Neuronal stem cell (in vitro differentiated cells): ENCODE results near the gene ADAMTS17.
A peak's percentile ranks its signal among the peaks of the same experiment; 100 is the strongest.
"Not testable (repeated sequence)": the region's sequence is repeated elsewhere in the genome, so short reads cannot be mapped to it uniquely, and the experiment has no call there.

Experiments
- DNase-seq: peaks from one replicate; pipeline ENCODE4 v3.0.0-alpha.2; 2013; ENCODE audit warnings: low spot score
- H2AFZ ChIP-seq: one replicate; pipeline ENCODE4 v1.6.1; 2013; ENCODE audit warnings: mild to moderate bottlenecking, low read length, inconsistent platforms
- H2AK5ac ChIP-seq: 2 replicates; pipeline ENCODE4 v1.6.1; 2013; ENCODE audit warnings: low read depth, mild to moderate bottlenecking, inconsistent platforms, low read length, moderate library complexity, mixed read lengths
- H2BK120ac ChIP-seq: 2 replicates; pipeline ENCODE4 v1.6.1; 2013; ENCODE audit warnings: low read depth, mild to moderate bottlenecking, inconsistent platforms, low read length, moderate library complexity, mixed read lengths
- H2BK12ac ChIP-seq: one replicate; pipeline ENCODE4 v1.6.1; 2013; ENCODE audit warnings: low read length, inconsistent platforms
- H2BK15ac ChIP-seq: 2 replicates; pipeline ENCODE4 v1.6.1; 2013; ENCODE audit warnings: mild to moderate bottlenecking, low read length, inconsistent platforms, mixed read lengths
- H2BK5ac ChIP-seq: one replicate; pipeline ENCODE4 v1.6.1; 2013; ENCODE audit warnings: inconsistent platforms, mild to moderate bottlenecking, low read length, moderate library complexity
- H3K14ac ChIP-seq: one replicate; pipeline ENCODE4 v1.6.1; 2013; ENCODE audit warnings: low read length, inconsistent platforms
- H3K18ac ChIP-seq: 2 replicates; pipeline ENCODE4 v1.6.1; 2013; ENCODE audit warnings: low read length, inconsistent platforms
- H3K23ac ChIP-seq: 2 replicates; pipeline ENCODE4 v1.6.1; 2013; ENCODE audit warnings: low read depth, mild to moderate bottlenecking, mixed read lengths, low read length, inconsistent platforms; ENCODE audit not compliant: poor library complexity
- H3K27ac ChIP-seq: replicated peaks from 3 replicates; pipeline ENCODE4 v1.5.1; 2013; ENCODE audit warnings: low read length, inconsistent platforms
- H3K27me3 ChIP-seq, 3 experiments: 2 replicates each; pipeline ENCODE4 v1.6.1; 2013; ENCODE audit warnings: low read length in 3 of 3, mild to moderate bottlenecking in 2 of 3, inconsistent platforms in 1 of 3, low read depth in 1 of 3, mixed read lengths in 1 of 3, moderate library complexity in 1 of 3; ENCODE audit not compliant: control insufficient read depth in 3 of 3, insufficient read depth in 3 of 3
- H3K36me3 ChIP-seq, 2 donors: replicated peaks in 1 of 2; 2 replicates each; pipeline ENCODE4 v1.6.1; 2013; ENCODE audit warnings: low read length in 2 of 2; ENCODE audit not compliant: control insufficient read depth in 2 of 2, insufficient read depth in 2 of 2
- H3K4ac ChIP-seq: 2 replicates; pipeline ENCODE4 v1.6.1; 2013; ENCODE audit warnings: inconsistent platforms, mild to moderate bottlenecking, low read length, moderate library complexity
- H3K4me1 ChIP-seq, 2 donors: 1 replicate in 1 of 2; 2 replicates in 1 of 2; pipeline ENCODE4 v1.6.1; 2013; ENCODE audit warnings: low read length in 2 of 2, low read depth in 1 of 2; ENCODE audit not compliant: control insufficient read depth in 2 of 2, insufficient read depth in 1 of 2
- H3K4me2 ChIP-seq: one replicate; pipeline ENCODE4 v1.6.1; 2013; ENCODE audit warnings: mild to moderate bottlenecking, low read length, inconsistent platforms; ENCODE audit not compliant: insufficient read depth, poor library complexity, severe bottlenecking
- H3K4me3 ChIP-seq, 2 donors: 2 replicates each; pipeline ENCODE4 v1.5.1; 2013; ENCODE audit warnings: low read length in 2 of 2, mild to moderate bottlenecking in 2 of 2, inconsistent platforms in 1 of 2, moderate library complexity in 1 of 2
- H3K79me1 ChIP-seq: one replicate; pipeline ENCODE4 v1.6.1; 2013; ENCODE audit warnings: low read depth, mild to moderate bottlenecking, inconsistent platforms, low read length, moderate library complexity
- H3K9ac ChIP-seq: one replicate; pipeline ENCODE4 v1.6.1; 2013; ENCODE audit warnings: mild to moderate bottlenecking, low read depth, low read length, inconsistent platforms; ENCODE audit not compliant: poor library complexity
- H3K9me3 ChIP-seq, 2 donors: replicated peaks in 1 of 2; 2 replicates each; pipeline versions ENCODE3 to v1.6.1; 2013; ENCODE audit warnings: low read length in 2 of 2, mild to moderate bottlenecking in 2 of 2, inconsistent platforms in 1 of 2, low read depth in 1 of 2, mixed read lengths in 1 of 2, moderate library complexity in 1 of 2; ENCODE audit not compliant: control insufficient read depth in 2 of 2, insufficient read depth in 1 of 2
- H4K8ac ChIP-seq: one replicate; pipeline ENCODE4 v1.6.1; 2013; ENCODE audit warnings: low read depth, mild to moderate bottlenecking, inconsistent platforms, low read length, moderate library complexity
- H4K91ac ChIP-seq: one replicate; pipeline ENCODE4 v1.6.1; 2013; ENCODE audit warnings: low read length, low read depth, mild to moderate bottlenecking, inconsistent platforms; ENCODE audit not compliant: poor library complexity
- WGBS, 2 donors: extraction: QIAGEN DNeasy Blood & Tissue Kit; methylation state at CpG; one replicate each; pipeline ENCODE4 v1.1.7; 2013; ENCODE audit warnings: missing lambda C conversion rate in 2 of 2, mixed read lengths in 1 of 2; ENCODE audit not compliant: insufficient read length in 2 of 2, insufficient replicate concordance in 1 of 2; ENCODE audit errors: extremely low coverage in 2 of 2; 5-methylcytosine and 5-hydroxymethylcytosine counted together

The ADAMTS17 gene

GRCh38 chr15:99930696-99931095 is 411.1 kb downstream of the ADAMTS17 start:
- H3K27me3 ChIP-seq: peaks cover 0 to 28% (median 20%) of the 10 kb centered on the region in 3 experiments
- no peak overlapping the region for H3K27ac ChIP-seq
- H3K36me3 ChIP-seq: no peaks in the 10 kb centered on the region
- H3K4me3 ChIP-seq: no peak overlapping the region
- H2BK12ac ChIP-seq: no peak overlapping the region
- no peak overlapping the region for H2AK5ac ChIP-seq
- H3K79me1 ChIP-seq: no peaks in the 10 kb centered on the region
- H4K8ac ChIP-seq: no peak overlapping the region
- no peak overlapping the region for H3K23ac ChIP-seq
- no peak overlapping the region for H4K91ac ChIP-seq
- H2AFZ ChIP-seq: no peak overlapping the region
- no peak overlapping the region for H3K9ac ChIP-seq
- peaks cover 0 to 2% of the 10 kb centered on the region in 2 donors for H3K4me1 ChIP-seq
- no peaks in the 10 kb centered on the region for H3K9me3 ChIP-seq
- no peak for DNase-seq
- no peak overlapping the region for H3K18ac ChIP-seq
- no peak overlapping the region for H3K4ac ChIP-seq
- H2BK15ac ChIP-seq: no peak overlapping the region
- no peak overlapping the region for H2BK120ac ChIP-seq
- no peak overlapping the region for H3K4me2 ChIP-seq
- H3K14ac ChIP-seq: no peak overlapping the region
- no peak overlapping the region for H2BK5ac ChIP-seq
- no CpG with 5 or more reads among the region's 1 CpG for WGBS, 2 donors

DNA sequence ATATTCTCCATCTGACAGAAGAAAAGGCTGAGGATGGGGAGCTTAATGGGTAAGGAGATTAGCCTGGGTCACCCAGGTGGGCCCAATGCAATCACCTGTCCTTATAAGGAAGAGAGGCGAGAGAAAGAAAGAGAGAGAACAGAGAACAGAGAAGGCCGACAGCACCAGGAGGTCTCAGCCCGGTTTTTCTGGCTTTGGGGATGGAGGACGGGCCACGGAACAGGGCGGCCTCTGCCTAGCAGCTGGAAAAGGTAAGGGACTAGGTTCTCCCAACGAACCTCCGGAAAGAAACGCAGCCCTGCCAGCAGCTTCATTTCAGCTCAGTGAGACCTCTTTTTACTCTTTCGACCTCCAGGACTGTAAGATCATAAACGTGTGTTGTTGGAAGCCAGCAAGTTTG is 412.5 kb downstream of the ADAMTS17 start:
- H2AFZ ChIP-seq: no peak overlapping the region
- H3K4me3 ChIP-seq: no peak overlapping the region
- no CpG with 5 or more reads among the region's 11 CpGs for WGBS, 2 donors
- no peak overlapping the region for H4K8ac ChIP-seq
- DNase-seq: no peak
- no peaks in the 10 kb centered on the region for H3K79me1 ChIP-seq
- no peak overlapping the region for H2BK12ac ChIP-seq
- no peak overlapping the region for H3K9ac ChIP-seq
- no peaks in the 10 kb centered on the region for H3K9me3 ChIP-seq
- H2BK120ac ChIP-seq: no peak overlapping the region
- no peak overlapping the region for H2BK5ac ChIP-seq
- no peak overlapping the region for H3K27ac ChIP-seq
- no peak overlapping the region for H3K18ac ChIP-seq
- no peak overlapping the region for H2AK5ac ChIP-seq
- H2BK15ac ChIP-seq: no peak overlapping the region
- peaks cover 0 to 38% (median 20%) of the 10 kb centered on the region in 3 experiments for H3K27me3 ChIP-seq
- no peak overlapping the region for H3K23ac ChIP-seq
- no peak overlapping the region for H3K4me2 ChIP-seq
- H3K4me1 ChIP-seq: peaks cover 0 to 2% of the 10 kb centered on the region in 2 donors
- no peaks in the 10 kb centered on the region for H3K36me3 ChIP-seq
- no peak overlapping the region for H4K91ac ChIP-seq
- no peak overlapping the region for H3K14ac ChIP-seq
- H3K4ac ChIP-seq: no peak overlapping the region

DNA sequence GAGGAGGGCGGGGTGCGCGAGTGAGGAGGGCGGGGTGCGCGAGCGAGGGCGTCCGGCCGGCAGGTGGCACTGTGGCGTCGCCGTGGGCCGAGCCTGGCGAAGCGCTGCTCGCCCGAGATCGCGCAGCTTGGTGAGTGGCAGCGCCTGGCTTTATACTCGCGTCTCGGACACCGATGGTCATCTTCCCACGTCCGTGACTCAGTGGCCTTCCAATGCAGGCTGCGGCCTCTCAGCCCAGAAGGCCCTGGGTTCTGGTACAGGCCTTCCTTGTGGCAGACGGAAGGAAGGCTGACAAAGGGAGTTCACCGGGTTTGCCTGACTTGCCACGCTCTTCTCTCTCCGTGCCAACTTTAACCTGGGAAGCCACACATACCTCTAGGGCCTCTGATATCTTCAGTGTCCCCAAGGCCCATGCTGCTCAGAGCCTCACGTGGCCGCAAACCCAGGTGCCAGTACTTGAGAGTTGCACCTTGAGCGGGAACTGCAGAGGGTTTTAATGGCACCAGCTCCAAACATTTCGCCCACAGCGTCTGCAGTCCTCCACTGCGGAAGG is 413.3 kb downstream of the ADAMTS17 start:
- H3K36me3 ChIP-seq: no peaks in the 10 kb centered on the region
- peak overlapping the region; percentile 75 for H3K4me2 ChIP-seq
- H3K9ac ChIP-seq: no peak overlapping the region
- no peak overlapping the region for H2BK5ac ChIP-seq
- H3K14ac ChIP-seq: no peak overlapping the region
- no peak overlapping the region for H2BK15ac ChIP-seq
- no peaks in the 10 kb centered on the region for H3K9me3 ChIP-seq
- no peak overlapping the region for H3K27ac ChIP-seq
- peak overlapping the region; percentile 43 to 74 for H3K4me3 ChIP-seq
- H2BK120ac ChIP-seq: no peak overlapping the region
- peaks cover 0 to 38% (median 20%) of the 10 kb centered on the region in 3 experiments for H3K27me3 ChIP-seq
- WGBS, 2 donors: no CpG with 5 or more reads among the region's 38 CpGs
- no peak overlapping the region for H2AK5ac ChIP-seq
- H2AFZ ChIP-seq: peak overlapping the region; percentile 91
- H3K23ac ChIP-seq: peak overlapping the region; percentile 5
- peak; percentile 58 for DNase-seq
- H3K18ac ChIP-seq: peak overlapping the region; percentile 15
- no peak overlapping the region for H3K4ac ChIP-seq
- no peak overlapping the region for H4K8ac ChIP-seq
- no peak overlapping the region for H4K91ac ChIP-seq
- H3K4me1 ChIP-seq: peaks cover 0 to 2% of the 10 kb centered on the region in 2 donors
- H2BK12ac ChIP-seq: no peak overlapping the region
- H3K79me1 ChIP-seq: no peaks in the 10 kb centered on the region

DNA sequence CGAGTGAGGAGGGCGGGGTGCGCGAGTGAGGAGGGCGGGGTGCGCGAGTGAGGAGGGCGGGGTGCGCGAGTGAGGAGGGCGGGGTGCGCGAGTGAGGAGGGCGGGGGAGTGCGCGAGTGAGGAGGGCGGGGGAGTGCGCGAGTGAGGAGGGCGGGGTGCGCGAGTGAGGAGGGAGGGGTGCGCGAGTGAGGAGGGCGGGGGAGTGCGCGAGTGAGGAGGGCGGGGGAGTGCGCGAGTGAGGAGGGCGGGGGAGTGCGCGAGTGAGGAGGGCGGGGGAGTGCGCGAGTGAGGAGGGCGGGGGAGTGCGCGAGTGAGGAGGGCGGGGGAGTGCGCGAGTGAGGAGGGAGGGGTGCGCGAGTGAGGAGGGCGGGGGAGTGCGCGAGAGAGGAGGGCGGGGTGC is 415.2 kb downstream of the ADAMTS17 start:
- not testable (repeated sequence) for H2BK5ac ChIP-seq, H3K9me3 ChIP-seq, H3K4me3 ChIP-seq, H3K4ac ChIP-seq, H3K36me3 ChIP-seq, H4K91ac ChIP-seq, H2BK12ac ChIP-seq, H3K79me1 ChIP-seq, H2AFZ ChIP-seq, H2AK5ac ChIP-seq, H2BK120ac ChIP-seq, H3K23ac ChIP-seq, H3K14ac ChIP-seq, H3K4me1 ChIP-seq, H3K27ac ChIP-seq, H3K4me2 ChIP-seq, H3K18ac ChIP-seq, H4K8ac ChIP-seq, H2BK15ac ChIP-seq, DNase-seq, H3K9ac ChIP-seq
- peaks cover 0 to 42% (median 20%) of the 10 kb centered on the region in 3 experiments for H3K27me3 ChIP-seq
- no CpG with 5 or more reads among the region's 48 CpGs for WGBS, 2 donors
